ENCODE data around the gene ADORA1.

The ADORA1 gene

DNA sequence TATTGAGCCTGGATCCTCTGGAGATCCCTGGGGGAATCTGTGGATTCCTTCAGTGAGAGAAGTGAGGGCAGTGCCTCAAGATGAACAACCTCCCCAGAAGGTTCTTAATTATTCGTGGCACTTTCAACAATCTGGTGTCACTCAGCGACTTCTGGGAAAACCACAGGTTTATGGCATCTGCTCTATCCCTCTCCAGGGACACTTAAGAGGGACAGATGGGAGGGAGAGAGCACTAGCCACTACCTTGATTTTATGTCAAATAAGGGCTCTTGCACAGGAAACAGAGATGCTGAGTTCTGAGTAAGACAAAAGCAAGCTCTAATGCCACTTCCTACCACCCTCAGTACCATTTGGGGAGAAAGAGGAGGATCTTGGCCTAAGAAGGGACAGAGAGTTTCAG is 80.2 kb downstream of the ADORA1 start:
- no peak for DNase-seq (ENCODE audit: low read depth in 2 of 2, low spot score in 1 of 2)

DNA sequence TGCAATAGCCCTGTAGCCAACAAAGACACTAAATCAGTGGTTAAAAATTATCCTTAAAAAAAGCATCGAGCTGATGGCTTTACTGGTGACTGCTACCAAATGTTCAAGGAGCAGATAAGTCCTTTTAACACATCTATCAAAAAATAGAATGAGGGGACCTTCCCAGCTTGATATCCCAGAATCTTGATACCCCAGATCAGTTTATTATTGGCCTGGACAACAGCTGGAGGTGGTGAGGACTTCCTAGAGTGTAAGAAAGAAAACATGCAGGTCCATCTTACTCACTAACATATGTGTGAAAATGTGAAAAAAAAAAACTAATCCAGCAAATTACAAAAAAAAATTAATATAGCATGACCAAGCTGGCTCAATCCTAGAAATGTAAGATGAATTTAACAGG is 80.7 kb downstream of the ADORA1 start:
- no peak for DNase-seq (ENCODE audit: low read depth in 2 of 2, low spot score in 1 of 2)

- DNase-seq (ENCODE audit: low read depth in 2 of 2, low spot score in 1 of 2) = no peak
These were observed 82.8 kb downstream of the ADORA1 start for GRCh38 chr1:203210350-203210749.

DNA sequence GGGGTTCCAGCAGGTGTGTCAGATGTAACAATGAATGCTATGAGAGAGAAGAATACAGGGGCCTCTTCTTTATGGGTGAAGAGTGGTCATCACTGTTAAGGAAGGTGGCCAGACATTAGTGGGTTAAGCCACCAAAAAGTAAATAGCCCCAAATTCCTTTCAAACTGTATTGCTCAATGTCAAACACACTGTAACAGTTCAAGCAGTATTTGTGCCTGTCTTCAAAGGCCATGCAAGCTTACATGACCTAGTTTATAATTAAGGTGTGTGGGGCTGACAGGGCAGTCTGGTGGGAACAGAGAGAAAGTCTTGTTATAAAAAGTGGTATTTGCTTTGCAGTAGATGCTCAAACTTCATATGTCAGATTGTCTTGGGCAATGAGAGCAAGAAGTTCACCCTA is 83.5 kb downstream of the ADORA1 start:
- no peak for DNase-seq (ENCODE audit: low read depth in 2 of 2, low spot score in 1 of 2)

GRCh38 chr1:203211812-203212211 is 84.3 kb downstream of the ADORA1 start:
- DNase-seq (ENCODE audit: low read depth in 2 of 2, low spot score in 1 of 2) = no peak

GRCh38 chr1:203213126-203213525 is 85.6 kb downstream of the ADORA1 start:
- no peak for DNase-seq (ENCODE audit: low read depth in 2 of 2, low spot score in 1 of 2)

DNA sequence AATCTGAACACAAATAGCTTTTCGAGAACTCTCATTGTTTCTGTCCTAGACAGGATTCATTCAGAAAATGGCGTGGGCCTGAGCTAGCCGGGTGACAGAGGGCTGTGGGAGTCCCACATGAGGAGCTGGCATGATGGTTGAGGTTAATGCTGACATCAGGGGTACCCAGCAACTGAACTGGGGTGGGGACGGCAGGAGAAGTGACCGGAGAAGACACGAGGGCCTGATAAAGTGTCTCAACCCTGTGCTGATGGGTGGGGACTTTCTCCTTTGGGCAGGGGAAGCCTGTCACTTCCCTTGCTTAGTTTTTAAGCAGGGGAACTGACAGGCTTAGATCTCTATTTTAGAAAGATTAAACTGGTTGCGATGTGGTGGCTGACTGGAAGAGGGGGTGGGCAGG is 87.3 kb downstream of the ADORA1 start:
- DNase-seq (ENCODE audit: low read depth in 2 of 2, low spot score in 1 of 2) = no peak

GRCh38 chr1:203215573-203215972 is 88.0 kb downstream of the ADORA1 start:
- DNase-seq (ENCODE audit: low read depth in 2 of 2, low spot score in 1 of 2) = no peak

- DNase-seq (ENCODE audit: low read depth in 2 of 2, low spot score in 1 of 2) = peak; percentile 20 to 28
These were observed 89.0 kb downstream of the ADORA1 start for GRCh38 chr1:203216274-203217138.
